Glomerular visceral epithelial cell (primary cell): ENCODE data around the gene CAMTA1.

Experiments used
- DNase-seq: peaks from one replicate; pipeline ENCODE4 v3.0.0-alpha.2; 2016; ENCODE audit errors: extremely low spot score

Gene CAMTA1

DNA sequence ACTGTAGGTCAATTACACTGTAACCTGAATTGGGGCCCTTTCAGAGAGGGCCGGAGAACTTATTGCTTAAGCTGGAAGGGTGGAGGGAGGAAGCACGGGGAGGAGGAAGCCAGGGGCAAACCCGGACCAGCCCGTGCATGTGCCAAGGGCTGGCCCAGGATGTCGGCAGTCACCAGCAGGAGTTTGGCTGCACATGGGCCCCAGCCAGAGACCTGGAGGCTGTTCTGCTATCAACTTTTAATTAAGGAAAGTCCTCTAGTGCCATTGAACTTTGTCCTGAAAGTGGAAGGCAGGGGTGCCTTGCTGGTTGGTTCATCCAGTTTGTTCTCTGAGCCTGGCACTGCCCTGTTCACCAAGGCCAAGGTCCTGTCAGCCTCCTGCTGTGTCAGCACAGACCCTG lies 785.1 kb downstream of the CAMTA1 start:
- no peak for DNase-seq

DNA sequence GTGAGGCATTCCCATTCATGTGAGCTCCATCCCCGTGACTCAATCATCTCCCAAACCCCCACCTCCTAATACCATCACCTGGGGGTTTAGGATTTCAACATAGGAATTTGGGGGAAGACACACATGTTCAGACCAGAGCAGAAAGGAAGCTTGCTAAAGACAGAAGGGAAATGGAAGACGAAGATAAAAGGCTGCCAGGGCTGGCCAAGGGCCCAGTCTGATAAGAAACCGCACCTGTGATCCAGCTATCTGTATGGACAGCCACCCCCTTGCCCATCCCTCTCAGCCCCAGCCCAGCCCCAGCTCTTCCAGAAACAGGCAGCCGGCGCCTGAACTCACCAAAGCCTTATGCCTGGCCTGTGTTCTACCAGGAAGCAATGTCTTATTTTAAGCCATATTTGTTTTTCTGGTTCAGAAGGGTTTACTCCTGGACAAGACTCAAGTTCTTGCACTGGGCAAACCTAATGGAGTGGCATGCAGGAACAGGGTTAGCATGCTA lies 787.4 kb downstream of the CAMTA1 start:
- DNase-seq: no peak

DNA sequence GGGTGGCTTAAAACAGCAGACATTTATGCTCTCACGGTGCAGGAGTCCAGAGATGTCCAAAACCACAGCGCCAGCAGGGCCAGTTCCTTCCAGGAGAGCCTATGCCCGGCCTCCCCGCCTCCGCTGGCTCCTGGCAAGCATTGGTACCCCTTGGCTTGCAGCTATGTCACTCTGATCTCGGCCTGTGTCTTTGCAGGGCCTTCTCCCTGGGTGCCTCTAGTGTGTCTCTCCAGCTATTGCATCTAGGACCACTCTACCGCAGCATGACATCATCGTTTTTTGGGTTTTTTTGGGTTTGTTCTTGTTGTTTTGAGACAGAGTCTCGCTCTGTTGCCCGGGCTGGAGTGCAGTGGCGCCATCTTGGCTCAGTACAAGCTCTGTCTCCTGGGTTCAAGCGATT lies 788.2 kb downstream of the CAMTA1 start:
- no peak for DNase-seq

DNA sequence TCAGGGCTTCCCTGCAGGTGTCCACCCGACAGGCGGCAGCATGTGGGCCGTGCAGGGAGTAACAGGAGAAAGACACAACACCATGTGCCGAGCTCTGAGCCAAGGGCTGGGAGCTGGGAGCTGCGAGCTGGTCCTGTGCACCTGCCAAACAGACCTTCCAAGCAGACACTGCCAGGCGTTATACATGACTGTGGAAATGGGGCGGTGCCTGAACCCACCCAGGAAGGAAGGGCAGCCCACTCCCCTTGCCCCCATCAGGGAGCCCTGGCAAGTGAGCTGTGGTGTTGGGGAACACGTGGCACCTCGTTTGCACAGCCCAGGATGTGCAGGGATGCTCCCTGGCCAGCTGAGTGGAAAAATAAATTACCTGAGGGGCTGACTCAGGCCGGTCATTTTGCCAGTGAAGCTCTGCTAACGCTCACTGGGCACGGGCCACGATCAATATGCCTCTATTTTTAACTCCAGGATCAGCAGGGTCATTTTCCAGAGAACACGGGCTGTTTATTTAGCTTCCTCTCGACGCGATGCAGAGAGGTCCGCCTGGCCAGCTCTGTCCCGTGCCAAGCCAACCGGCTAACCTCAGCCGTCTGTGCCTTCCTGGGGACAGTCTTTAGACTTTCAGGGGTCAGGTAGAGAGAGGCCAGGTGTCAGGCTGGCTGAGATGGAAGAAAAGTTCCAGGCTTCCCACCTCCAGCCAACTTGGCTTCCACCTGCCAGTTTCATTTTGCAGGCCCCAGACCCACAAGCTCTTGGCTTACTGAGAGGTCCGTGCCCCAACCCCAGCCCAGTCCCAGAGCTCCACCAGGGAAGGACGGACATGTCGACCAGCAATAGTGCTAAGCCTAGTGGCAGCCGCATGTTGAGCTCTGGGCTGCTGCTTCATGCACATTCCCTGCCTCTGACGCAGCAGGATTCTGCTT lies 789.1 kb downstream of the CAMTA1 start:
- no peak for DNase-seq

DNA sequence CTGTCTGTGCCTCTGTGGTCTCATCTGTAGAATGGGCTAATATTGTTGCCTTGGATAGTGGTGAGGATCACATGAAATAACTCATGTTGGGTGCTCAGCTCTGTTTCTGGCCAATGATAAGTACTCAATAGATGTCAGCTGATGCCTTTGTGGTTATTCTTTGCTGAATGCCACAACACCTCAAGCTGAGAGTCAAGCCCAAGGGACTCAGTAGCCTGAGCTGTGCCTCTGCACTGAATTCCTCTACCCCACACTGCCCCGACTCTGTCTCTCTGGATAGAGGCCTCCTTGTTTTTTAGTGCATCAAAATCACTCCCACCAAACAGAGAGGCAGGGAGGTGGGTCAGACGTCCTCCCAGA lies 789.8 kb downstream of the CAMTA1 start:
- DNase-seq: no peak

DNA sequence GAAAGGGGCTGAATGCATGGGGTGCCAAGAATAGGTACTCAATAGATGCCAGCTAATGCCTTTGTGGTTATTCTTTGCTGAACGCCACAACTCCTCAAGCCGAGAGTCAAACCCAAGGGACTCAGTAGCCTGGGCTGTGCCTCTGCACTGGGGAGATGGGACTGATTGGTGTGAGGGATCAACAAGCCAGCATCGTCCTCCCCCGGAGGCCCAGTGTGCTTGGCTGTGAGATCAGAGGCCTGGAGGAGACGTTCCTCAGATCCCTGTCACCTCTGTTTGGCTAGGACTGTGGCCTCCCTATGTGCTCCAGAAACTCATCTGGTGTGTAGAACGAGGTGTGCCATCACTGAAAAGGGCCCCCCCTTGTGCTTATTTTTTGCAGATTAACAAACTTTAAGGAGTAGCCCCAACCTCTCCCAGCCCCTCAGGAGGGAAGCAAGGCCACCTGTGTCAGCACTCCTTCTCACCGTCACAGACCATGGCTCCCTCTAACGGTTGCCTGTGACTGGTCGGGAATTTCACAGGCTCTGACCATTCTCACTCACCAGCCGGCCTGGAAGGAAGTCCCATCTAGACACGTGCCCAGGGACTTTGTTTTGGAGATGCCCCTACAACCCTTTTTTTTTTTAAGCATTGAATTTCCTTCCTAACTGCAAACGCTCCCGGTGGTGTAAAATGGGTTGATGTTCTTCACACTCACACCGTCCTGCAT lies 791.8 kb downstream of the CAMTA1 start:
- no peak for DNase-seq

DNA sequence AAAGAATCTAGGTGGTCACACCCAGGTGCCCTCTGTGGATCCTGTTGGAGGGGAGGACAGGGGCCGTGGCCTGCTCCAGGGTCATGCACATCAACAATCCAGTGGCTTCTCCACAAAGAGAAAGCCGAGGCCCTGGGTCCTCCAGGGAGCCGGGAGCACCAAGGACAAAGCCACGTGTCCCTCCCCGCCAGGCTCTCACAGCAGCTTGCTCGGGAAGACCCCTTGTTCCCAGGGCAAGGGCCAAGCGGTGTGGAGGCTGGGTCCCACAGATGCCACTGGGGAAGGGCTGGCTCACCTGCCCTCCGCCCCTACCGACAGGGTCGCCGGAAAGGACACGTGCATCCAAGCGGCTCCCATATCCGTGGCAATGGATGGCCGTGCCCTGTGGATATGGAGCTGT lies 793.0 kb downstream of the CAMTA1 start:
- no peak for DNase-seq

DNA sequence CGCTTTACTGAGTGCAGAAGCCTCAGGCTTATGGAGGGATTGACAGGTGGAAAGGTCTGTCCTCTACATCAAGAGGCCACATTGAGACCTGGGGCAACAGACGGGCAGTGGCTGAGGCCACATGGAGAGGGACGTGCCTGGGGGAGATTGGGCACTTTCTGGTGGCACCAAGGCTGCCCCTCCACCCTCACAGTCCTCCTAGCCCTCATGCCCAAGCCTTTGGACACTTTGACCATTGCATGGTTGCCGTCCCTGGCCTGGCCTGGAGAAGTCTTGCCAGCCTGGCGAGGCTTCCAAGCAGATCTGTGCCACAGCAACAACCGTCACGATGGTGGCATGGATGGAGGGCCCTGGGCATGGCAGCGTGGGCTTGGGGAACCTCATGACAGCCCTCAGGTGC lies 793.8 kb downstream of the CAMTA1 start:
- DNase-seq: no peak

DNA sequence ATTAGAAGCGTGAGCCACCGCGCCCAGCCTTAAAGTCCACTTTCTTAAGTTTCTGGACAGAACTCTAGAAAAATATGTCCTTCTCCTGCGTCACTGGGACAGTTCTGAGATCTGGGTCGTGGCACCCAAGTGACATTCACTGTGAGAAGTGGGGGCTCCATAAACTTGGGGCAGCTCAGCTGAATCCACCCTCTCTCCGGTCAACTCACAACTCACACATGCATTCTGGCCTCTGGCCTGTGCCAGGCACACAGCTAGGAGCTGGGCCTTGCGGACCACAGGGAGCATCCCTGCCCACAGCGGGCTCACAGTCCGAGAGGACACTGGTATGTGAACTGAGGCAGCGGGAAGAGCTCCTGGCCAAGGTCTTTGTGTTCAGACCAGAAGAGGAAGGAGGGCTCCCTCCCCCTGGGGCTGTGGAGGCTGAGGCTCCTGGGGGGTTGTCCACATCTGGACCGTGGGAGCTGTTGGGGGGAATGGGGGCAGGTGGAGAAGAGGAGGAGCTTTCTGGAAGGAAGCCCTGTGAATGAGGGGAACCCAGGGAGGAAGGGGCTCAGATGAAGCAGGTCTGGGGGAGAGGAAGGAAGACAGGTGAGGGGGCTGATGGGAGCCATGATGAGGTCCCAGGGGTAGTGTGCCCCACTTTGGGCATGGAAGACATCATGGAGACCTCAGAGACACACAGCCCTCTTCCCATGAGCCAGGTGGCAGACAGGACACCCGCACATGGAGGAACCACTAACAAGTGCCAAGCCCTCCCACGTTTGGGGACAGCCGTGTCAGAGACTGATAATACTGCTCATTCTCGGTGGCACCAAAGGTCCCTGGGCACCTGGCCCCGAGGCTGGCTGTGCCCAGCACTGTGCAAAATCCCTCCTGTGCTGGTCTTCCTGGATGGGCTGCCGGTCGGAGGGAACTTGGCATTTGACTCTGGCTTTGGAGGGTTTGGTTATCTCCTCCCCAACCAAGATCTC lies 794.9 kb downstream of the CAMTA1 start:
- DNase-seq: no peak

DNA sequence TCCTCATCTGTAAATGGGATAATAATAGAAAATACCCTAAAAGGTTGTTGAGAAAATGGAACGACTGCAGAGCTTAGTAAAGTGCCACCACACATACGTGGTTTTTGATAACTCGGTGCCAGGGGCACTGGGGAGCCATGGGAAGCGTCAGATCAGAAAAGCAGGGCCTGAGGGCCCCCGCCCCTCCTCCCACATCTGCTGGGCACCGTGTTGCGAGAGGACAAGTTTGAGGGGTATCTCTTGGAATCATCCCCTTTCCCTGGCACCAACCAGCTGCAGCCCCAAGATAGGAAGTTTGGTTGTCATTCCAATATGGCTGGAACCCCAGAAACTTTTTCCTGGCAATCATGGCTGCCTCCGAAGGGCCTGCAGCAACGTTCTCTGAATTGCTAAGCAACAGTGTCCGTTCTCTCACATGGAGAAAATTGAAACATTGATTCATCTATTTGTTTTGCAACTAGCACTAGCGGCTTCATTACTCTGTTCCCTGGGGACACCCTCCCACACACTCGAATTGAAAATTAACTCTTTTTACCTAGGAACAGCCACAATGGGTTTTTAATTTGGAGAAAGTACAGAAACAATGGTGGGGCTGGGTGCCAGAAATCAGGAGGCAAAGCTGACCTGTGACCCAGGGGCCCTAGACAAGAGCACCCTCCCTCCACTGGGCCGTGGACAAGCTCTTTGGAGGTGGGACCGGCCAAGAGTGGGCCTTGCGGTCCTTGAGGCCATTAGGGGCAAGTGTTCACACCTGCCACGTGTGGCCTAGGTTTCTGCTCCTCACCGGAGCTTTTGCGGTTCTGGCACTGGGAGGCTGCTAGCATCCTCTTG lies 795.9 kb downstream of the CAMTA1 start:
- DNase-seq: no peak

DNA sequence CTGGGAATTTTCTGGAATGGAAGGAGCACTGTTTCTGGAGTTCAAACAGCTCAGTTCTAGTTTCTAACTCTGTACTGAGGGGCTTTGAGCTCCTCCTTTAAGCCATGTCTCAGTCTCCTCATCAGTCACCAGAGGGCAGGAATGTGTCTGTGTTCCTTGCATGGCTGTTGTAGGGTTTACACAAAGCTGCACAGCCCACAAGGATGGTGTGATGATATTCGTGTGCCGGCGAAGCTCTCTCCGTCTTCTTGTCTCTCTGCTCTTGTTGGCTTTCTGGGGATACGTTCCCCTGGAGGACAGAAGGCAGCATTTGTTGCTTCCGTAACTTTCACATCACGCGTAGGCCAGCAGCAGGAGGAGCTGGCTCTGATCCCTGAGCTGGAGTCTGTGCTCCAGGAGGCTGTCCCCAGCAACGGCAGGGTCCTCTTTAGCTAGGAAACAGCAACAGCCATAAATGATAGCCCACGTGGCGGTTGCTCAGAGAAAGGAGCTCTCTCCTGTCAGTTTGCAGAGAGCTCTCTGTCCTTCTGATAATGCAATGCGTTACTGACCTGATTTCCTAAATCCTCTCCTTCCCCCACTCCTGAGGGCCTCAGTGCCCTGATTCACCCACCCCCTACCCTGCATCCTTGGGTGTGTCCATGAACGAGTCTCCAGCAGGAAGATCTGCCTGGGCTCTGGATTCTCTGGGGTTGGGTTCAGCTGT lies 796.7 kb downstream of the CAMTA1 start:
- DNase-seq: no peak

DNA sequence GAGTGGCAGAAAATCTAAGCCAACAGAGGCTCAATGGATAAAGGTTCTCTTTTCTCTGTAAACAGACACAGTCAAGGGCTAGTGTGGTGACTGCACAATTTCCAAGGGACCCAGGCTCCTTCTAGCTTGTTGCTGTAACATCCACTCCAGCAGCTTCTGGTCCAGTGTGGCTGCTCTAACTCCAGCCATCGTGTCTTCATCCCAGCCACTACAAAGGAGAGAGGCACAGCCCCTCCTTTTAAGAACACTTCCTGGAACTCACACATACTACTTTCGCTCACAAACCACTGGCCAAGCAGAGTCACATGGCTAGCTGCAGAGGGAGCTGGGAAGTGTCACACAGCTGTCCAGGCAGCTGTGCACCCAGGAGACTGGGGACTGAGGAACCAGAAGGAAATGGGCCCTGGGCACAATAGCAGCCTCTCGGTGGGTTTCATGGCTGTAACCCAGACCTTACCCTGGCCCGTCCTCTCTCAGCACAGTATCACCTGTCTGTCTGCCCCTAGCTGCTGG lies 797.3 kb downstream of the CAMTA1 start:
- no peak for DNase-seq

DNA sequence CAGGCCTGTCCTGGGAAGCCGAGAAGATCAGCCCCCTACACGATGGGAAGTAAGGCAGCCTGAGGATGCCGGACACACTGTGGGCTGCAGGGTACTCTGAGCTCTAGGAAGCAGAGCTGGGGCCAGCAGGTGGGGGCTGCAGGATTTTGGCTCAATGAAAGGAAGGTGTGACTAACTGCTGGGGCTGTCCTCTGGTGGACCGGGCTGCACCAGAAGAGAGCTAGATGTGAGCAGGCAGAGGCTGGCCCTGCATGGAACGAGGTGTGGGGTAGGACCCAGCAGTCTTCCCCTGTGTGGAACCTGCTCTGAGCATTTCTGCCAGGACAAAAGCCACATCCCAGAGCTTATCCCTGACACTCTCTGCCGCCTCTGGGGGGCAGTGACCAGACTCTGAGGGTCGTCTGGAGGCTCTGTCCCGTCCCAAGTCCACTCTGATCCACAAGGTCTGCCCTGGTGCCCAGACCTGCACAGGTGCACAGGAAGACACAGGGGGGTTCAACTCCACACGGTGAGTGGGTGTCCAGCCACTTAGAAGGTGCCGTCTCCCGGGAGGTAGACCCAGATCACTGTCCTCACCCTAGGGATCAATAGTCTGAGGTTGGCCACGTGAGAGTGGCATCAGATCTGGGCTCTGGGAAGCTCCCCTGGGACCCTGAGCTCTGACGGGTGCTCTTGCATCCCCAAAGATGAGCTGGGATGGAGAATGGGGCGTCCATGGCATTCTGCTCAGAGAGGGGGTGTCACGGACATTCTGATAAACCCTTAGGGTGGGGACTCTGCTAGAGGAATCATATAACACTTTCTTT lies 798.2 kb downstream of the CAMTA1 start:
- no peak for DNase-seq

DNA sequence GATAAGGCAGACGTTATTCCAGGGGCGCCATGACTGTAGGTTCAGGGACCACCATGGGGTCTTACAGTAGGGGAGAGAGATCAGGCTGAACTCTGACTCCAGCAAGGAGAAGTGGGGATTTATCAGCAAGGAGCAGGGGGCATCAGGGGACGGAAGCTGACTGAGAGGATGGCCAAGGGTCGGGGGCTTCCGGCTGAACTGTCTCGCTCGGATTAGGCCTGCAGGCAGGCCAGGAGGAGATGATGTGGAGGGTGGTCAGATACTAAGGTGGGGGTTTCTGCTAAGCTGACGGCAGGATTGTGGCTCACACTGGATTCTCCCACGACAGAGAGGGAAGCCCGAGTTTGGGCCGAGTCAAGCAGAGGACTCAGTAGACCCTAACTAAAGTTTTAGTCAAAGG lies 798.9 kb downstream of the CAMTA1 start:
- no peak for DNase-seq

DNA sequence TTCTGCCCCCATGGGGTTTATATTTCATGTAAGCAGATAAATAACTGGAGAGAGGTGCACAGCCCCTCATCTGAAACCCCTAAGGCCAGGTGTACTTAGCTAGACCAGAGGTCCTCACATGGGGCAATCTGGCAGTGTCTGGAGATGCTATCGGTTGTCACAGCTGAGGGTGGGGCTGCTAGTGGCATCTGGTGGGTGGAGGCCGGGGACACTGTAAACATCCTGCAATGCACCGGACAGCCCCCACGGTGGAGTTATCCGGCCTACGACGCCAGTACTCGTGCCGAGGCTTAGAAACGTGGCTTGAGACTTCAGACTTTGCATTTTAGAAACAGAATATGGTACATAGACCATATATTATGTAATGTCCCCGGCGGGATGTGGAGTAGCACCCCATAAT lies 799.4 kb downstream of the CAMTA1 start:
- DNase-seq: no peak

DNA sequence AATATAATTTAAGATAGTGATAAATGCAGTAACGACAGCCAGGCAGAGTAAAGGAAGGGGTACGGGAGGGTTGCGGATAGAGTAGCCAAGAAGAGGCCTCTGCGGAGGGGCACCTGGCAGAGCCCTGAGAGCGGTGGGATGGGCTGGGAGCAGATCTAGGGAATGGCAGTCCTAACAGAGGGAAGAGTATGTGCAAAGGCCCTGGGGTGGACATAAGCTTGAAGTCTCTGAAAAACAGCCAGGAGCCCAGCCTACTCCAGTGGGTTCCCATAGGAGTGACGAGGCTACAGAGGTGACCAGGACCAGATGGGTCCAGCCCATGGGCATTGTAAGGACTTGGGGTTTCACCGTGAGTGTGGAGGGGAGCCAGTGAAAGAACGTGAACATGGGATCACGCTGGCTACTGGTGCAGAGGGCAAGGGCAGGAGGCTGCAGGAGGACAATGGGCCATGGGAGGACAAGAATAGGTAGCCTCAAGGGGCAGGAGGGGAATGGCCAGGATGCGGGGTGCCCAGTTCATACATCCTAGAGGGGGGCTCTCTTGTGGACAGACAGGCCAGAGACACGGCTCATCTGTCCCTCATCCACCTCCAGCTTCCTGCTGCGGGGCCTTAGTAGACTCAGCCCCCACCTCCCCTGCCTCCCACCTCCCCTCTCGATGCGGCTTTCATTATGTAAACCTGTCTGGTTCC lies 800.1 kb downstream of the CAMTA1 start:
- DNase-seq: no peak

DNA sequence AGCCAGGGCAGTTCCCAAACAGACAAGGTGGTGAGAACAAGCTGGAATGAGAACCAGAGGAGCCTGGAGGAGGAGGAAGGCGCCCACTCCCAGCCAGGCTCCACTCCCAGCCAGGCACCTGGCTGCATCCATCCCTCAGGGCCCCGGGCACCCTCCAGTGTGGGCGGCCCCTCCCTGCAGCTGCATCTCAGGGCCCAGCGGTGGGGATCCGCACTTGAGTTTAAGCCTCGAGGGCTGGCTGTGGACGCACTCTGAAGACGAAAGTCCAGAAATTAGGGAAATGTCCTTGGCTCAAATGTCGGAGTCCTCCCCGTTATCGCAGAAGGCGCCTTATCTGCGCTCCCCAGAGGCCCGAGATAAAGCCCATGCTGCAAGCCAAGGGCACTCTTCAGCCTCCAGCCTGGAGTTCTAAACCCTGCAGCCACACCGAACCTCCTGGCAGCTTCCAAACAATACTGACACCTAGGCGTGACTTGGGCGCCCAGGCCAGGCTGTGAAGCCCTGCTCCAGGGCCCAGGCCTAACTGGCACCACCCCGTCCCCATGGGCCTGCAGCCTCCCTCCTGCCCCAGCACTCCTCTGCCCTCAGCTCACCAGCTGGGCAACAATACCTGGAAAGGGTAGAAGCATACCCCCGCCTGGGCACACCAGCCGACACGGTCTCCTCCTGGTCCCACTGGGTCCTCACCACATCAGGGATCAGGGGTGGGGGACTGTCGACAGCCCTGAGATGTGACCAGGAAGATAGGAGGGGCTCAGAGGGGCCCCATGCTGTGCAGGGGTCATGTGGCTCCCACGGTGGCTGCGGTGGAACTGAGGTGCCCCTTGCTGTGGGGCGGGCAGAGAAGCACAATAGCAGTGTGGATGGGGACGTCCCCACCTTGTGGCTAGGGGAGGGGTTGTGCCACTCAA lies 801.0 kb downstream of the CAMTA1 start:
- no peak for DNase-seq
